HS-5 (cell line): ENCODE measurements around the gene WDR27.

Experiments used
- DNase-seq: peaks from one replicate; pipeline ENCODE4 v3.0.0-alpha.2; 2012; ENCODE audit warnings: low read depth

Gene WDR27

GRCh38 chr6:169564453-169565240 is 137.2 kb downstream of the WDR27 start:
- no peak for DNase-seq

GRCh38 chr6:169561665-169562064 is 140.2 kb downstream of the WDR27 start:
- no peak for DNase-seq

- no peak for DNase-seq
These were observed 142.2 kb downstream of the WDR27 start for GRCh38 chr6:169559592-169559991.

GRCh38 chr6:169558774-169559441 is 142.9 kb downstream of the WDR27 start:
- peak; percentile 80 for DNase-seq

- DNase-seq: no peak
These were observed 143.5 kb downstream of the WDR27 start for GRCh38 chr6:169558378-169558773.

- DNase-seq: no peak
These were observed 143.9 kb downstream of the WDR27 start for GRCh38 chr6:169557887-169558286.

GRCh38 chr6:169556758-169557548 is 144.9 kb downstream of the WDR27 start:
- no peak for DNase-seq

- no peak for DNase-seq
These were observed 145.7 kb downstream of the WDR27 start for GRCh38 chr6:169555971-169556617.

- no peak for DNase-seq
These were observed 155.8 kb downstream of the WDR27 start for GRCh38 chr6:169545982-169546381.

- DNase-seq: no peak
These were observed 158.1 kb downstream of the WDR27 start for GRCh38 chr6:169543704-169544103.

GRCh38 chr6:169542491-169542890 is 159.3 kb downstream of the WDR27 start:
- no peak for DNase-seq

GRCh38 chr6:169539176-169539897 is 162.5 kb downstream of the WDR27 start:
- DNase-seq: no peak

GRCh38 chr6:169536446-169537170 is 165.2 kb downstream of the WDR27 start:
- peak; percentile 54 for DNase-seq

GRCh38 chr6:169534039-169534421 is 167.8 kb downstream of the WDR27 start:
- no peak for DNase-seq

GRCh38 chr6:169533301-169534038 is 168.4 kb downstream of the WDR27 start:
- no peak for DNase-seq

- no peak for DNase-seq
These were observed 171.1 kb downstream of the WDR27 start for GRCh38 chr6:169530752-169531123.

- peak; percentile 32 for DNase-seq
These were observed 171.7 kb downstream of the WDR27 start for GRCh38 chr6:169529931-169530751.

GRCh38 chr6:169528755-169529154 is 173.1 kb downstream of the WDR27 start:
- DNase-seq: no peak

- DNase-seq: no peak
These were observed 174.5 kb downstream of the WDR27 start for GRCh38 chr6:169527306-169527705.
